ENCODE data around the gene NAA10.

NAA10 gene

GRCh38 chrX:153907456-153907855, 27.4 kb downstream of the NAA10 start:
- Histone ChIP-seq H2BK120ac (ENCODE audit: insufficient read depth, low read length, poor library complexity) (no peak overlapping the region), H2BK12ac (ENCODE audit: low read length) (no peak overlapping the region), H3K79me2 (ENCODE audit: control insufficient read depth, insufficient read depth, low read length, poor library complexity) (no peaks in the 10 kb centered on the region), H3K4ac (ENCODE audit: low read depth, low read length) (no peak overlapping the region), H2AK5ac (ENCODE audit: low read length) (no peak overlapping the region), H3K9ac (ENCODE audit: low read length) (no peak overlapping the region), H3K4me2 (ENCODE audit: low read length) (no peak overlapping the region), H3K79me1 (ENCODE audit: low read length) (no peaks in the 10 kb centered on the region), H3K36me3 (ENCODE audit: control insufficient read depth in 1 of 2, insufficient read depth in 2 of 2, low read length in 2 of 2) (no peaks in the 10 kb centered on the region), H3K23ac (ENCODE audit: low read length) (no peak overlapping the region), H3K27ac (ENCODE audit: low read depth, low read length) (no peak overlapping the region), H3K9me3 (ENCODE audit: insufficient read depth, low read depth, low read length) (no peaks in the 10 kb centered on the region), H2BK5ac (ENCODE audit: low read depth, low read length, poor library complexity) (no peak overlapping the region), H3K4me1 (ENCODE audit: control insufficient read depth in 1 of 2, insufficient read depth in 2 of 2, low read length in 2 of 2) (peaks cover 5 to 10% of the 10 kb centered on the region in 2 experiments), H3K27me3 (ENCODE audit: insufficient read depth, low read length) (no peaks in the 10 kb centered on the region), H3K14ac (ENCODE audit: low read length) (no peak overlapping the region), H3K18ac (ENCODE audit: low read length) (no peak overlapping the region), H4K8ac (ENCODE audit: low read depth, low read length) (no peak overlapping the region), H4K12ac (ENCODE audit: low read depth, low read length) (no peak overlapping the region), H3K4me3 (ENCODE audit: low read depth, low read length) (no peak overlapping the region), H2AFZ (ENCODE audit: insufficient read depth, low read length, poor library complexity) (no peak overlapping the region), H4K91ac (ENCODE audit: low read depth, low read length) (no peak overlapping the region)
- DNase-seq: no peak
- WGBS (ENCODE audit: extremely low coverage, insufficient coverage, insufficient read length): no CpG with 5 or more reads among the region's 12 CpGs

DNA sequence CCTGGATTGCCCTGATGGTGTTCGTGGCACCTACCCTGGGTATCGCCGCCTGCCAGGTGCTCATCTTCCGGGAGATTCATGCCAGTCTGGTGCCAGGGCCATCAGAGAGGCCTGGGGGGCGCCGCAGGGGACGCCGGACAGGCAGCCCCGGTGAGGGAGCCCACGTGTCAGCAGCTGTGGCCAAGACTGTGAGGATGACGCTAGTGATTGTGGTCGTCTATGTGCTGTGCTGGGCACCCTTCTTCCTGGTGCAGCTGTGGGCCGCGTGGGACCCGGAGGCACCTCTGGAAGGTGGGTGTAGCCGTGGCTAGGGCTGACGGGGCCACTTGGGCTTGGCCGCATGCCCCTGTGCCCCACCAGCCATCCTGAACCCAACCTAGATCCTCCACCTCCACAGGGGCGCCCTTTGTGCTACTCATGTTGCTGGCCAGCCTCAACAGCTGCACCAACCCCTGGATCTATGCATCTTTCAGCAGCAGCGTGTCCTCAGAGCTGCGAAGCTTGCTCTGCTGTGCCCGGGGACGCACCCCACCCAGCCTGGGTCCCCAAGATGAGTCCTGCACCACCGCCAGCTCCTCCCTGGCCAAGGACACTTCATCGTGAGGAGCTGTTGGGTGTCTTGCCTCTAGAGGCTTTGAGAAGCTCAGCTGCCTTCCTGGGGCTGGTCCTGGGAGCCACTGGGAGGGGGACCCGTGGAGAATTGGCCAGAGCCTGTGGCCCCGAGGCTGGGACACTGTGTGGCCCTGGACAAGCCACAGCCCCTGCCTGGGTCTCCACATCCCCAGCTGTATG, 28.5 kb downstream of the NAA10 start:
- Histone ChIP-seq H3K23ac (ENCODE audit: low read length) (no peak overlapping the region), H2AFZ (ENCODE audit: insufficient read depth, low read length, poor library complexity) (no peak overlapping the region), H3K4me1 (ENCODE audit: control insufficient read depth in 1 of 2, insufficient read depth in 2 of 2, low read length in 2 of 2) (peaks cover 9 to 12% of the 10 kb centered on the region in 2 experiments), H3K27me3 (ENCODE audit: insufficient read depth, low read length) (no peaks in the 10 kb centered on the region), H3K4me2 (ENCODE audit: low read length) (no peak overlapping the region), H2BK12ac (ENCODE audit: low read length) (no peak overlapping the region), H3K27ac (ENCODE audit: low read depth, low read length) (no peak overlapping the region), H3K4ac (ENCODE audit: low read depth, low read length) (no peak overlapping the region), H2AK5ac (ENCODE audit: low read length) (no peak overlapping the region), H2BK5ac (ENCODE audit: low read depth, low read length, poor library complexity) (no peak overlapping the region), H3K36me3 (ENCODE audit: control insufficient read depth in 1 of 2, insufficient read depth in 2 of 2, low read length in 2 of 2) (no peaks in the 10 kb centered on the region), H4K8ac (ENCODE audit: low read depth, low read length) (no peak overlapping the region), H3K79me2 (ENCODE audit: control insufficient read depth, insufficient read depth, low read length, poor library complexity) (peaks cover under 1% of the 10 kb centered on the region), H4K91ac (ENCODE audit: low read depth, low read length) (no peak overlapping the region), H3K79me1 (ENCODE audit: low read length) (peaks cover 2% of the 10 kb centered on the region), H3K9ac (ENCODE audit: low read length) (no peak overlapping the region), H3K18ac (ENCODE audit: low read length) (no peak overlapping the region), H4K12ac (ENCODE audit: low read depth, low read length) (no peak overlapping the region), H3K14ac (ENCODE audit: low read length) (no peak overlapping the region), H3K9me3 (ENCODE audit: insufficient read depth, low read depth, low read length) (no peaks in the 10 kb centered on the region), H2BK120ac (ENCODE audit: insufficient read depth, low read length, poor library complexity) (no peak overlapping the region), H3K4me3 (ENCODE audit: low read depth, low read length) (no peak overlapping the region)
- no peak for DNase-seq
- no CpG with 5 or more reads among the region's 27 CpGs for WGBS (ENCODE audit: extremely low coverage, insufficient coverage, insufficient read length)

DNA sequence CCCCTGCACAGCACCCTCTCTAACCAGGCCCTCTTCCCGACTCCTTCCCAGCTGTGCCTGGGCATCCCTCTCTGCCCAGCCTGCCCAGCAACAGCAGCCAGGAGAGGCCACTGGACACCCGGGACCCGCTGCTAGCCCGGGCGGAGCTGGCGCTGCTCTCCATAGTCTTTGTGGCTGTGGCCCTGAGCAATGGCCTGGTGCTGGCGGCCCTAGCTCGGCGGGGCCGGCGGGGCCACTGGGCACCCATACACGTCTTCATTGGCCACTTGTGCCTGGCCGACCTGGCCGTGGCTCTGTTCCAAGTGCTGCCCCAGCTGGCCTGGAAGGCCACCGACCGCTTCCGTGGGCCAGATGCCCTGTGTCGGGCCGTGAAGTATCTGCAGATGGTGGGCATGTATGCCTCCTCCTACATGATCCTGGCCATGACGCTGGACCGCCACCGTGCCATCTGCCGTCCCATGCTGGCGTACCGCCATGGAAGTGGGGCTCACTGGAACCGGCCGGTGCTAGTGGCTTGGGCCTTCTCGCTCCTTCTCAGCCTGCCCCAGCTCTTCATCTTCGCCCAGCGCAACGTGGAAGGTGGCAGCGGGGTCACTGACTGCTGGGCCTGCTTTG, 29.2 kb downstream of the NAA10 start:
- Histone ChIP-seq H3K36me3 (ENCODE audit: control insufficient read depth in 1 of 2, insufficient read depth in 2 of 2, low read length in 2 of 2) (no peaks in the 10 kb centered on the region), H3K14ac (ENCODE audit: low read length) (no peak overlapping the region), H2BK120ac (ENCODE audit: insufficient read depth, low read length, poor library complexity) (no peak overlapping the region), H3K79me2 (ENCODE audit: control insufficient read depth, insufficient read depth, low read length, poor library complexity) (peaks cover 2% of the 10 kb centered on the region), H3K27me3 (ENCODE audit: insufficient read depth, low read length) (no peaks in the 10 kb centered on the region), H4K8ac (ENCODE audit: low read depth, low read length) (no peak overlapping the region), H3K9me3 (ENCODE audit: insufficient read depth, low read depth, low read length) (no peaks in the 10 kb centered on the region), H3K4me2 (ENCODE audit: low read length) (no peak overlapping the region), H2BK12ac (ENCODE audit: low read length) (no peak overlapping the region), H3K4ac (ENCODE audit: low read depth, low read length) (no peak overlapping the region), H3K23ac (ENCODE audit: low read length) (no peak overlapping the region), H3K4me3 (ENCODE audit: low read depth, low read length) (no peak overlapping the region), H2AFZ (ENCODE audit: insufficient read depth, low read length, poor library complexity) (no peak overlapping the region), H3K79me1 (ENCODE audit: low read length) (peaks cover 3% of the 10 kb centered on the region), H3K4me1 (ENCODE audit: control insufficient read depth in 1 of 2, insufficient read depth in 2 of 2, low read length in 2 of 2) (peaks cover 12 to 16% of the 10 kb centered on the region in 2 experiments), H4K12ac (ENCODE audit: low read depth, low read length) (no peak overlapping the region), H3K18ac (ENCODE audit: low read length) (no peak overlapping the region), H2AK5ac (ENCODE audit: low read length) (no peak overlapping the region), H2BK5ac (ENCODE audit: low read depth, low read length, poor library complexity) (no peak overlapping the region), H4K91ac (ENCODE audit: low read depth, low read length) (no peak overlapping the region), H3K27ac (ENCODE audit: low read depth, low read length) (no peak overlapping the region), H3K9ac (ENCODE audit: low read length) (no peak overlapping the region)
- DNase-seq: no peak
- WGBS (ENCODE audit: extremely low coverage, insufficient coverage, insufficient read length): no CpG with 5 or more reads among the region's 32 CpGs

GRCh38 chrX:153903991-153904957, 30.6 kb downstream of the NAA10 start, which contains the start of gene AVPR2:
Gene AVPR2 (plus strand): TSS chrX:153904673. CDS start chrX:153905146, 473 bp downstream.
- no peak within 1 kb of the TSS for H3K14ac ChIP-seq (ENCODE audit: low read length)
- no peak within 1 kb of the TSS for H3K9ac ChIP-seq (ENCODE audit: low read length)
- peak within 1 kb of the TSS; percentile 2 for H2AK5ac ChIP-seq (ENCODE audit: low read length)
- H3K18ac ChIP-seq (ENCODE audit: low read length): peak within 1 kb of the TSS; percentile 17
- H4K8ac ChIP-seq (ENCODE audit: low read depth, low read length): no peak within 1 kb of the TSS
- H2BK120ac ChIP-seq (ENCODE audit: insufficient read depth, low read length, poor library complexity): no peak within 1 kb of the TSS
- no peak within 1 kb of the TSS for H2BK12ac ChIP-seq (ENCODE audit: low read length)
- no peak within 1 kb of the TSS for H3K4me2 ChIP-seq (ENCODE audit: low read length)
- H2AFZ ChIP-seq (ENCODE audit: insufficient read depth, low read length, poor library complexity): no peak within 1 kb of the TSS
- peaks cover 2% of the 10 kb centered on the region for H3K79me2 ChIP-seq (ENCODE audit: control insufficient read depth, insufficient read depth, low read length, poor library complexity)
- H3K27ac ChIP-seq (ENCODE audit: low read depth, low read length): no peak within 1 kb of the TSS
- H3K36me3 ChIP-seq (ENCODE audit: control insufficient read depth in 1 of 2, insufficient read depth in 2 of 2, low read length in 2 of 2): no peaks in the 10 kb centered on the region
- H3K79me1 ChIP-seq (ENCODE audit: low read length): peaks cover 3% of the 10 kb centered on the region
- H3K4me1 ChIP-seq (ENCODE audit: control insufficient read depth in 1 of 2, insufficient read depth in 2 of 2, low read length in 2 of 2): peaks cover 12 to 16% of the 10 kb centered on the region in 2 experiments
- H4K91ac ChIP-seq (ENCODE audit: low read depth, low read length): peak within 1 kb of the TSS; percentile 25
- H2BK5ac ChIP-seq (ENCODE audit: low read depth, low read length, poor library complexity): no peak within 1 kb of the TSS
- H3K4ac ChIP-seq (ENCODE audit: low read depth, low read length): no peak within 1 kb of the TSS
- no peak for DNase-seq
- H3K23ac ChIP-seq (ENCODE audit: low read length): no peak within 1 kb of the TSS
- H3K4me3 ChIP-seq (ENCODE audit: low read depth, low read length): no peak within 1 kb of the TSS
- H3K27me3 ChIP-seq (ENCODE audit: insufficient read depth, low read length): no peaks in the 10 kb centered on the region
- no peaks in the 10 kb centered on the region for H3K9me3 ChIP-seq (ENCODE audit: insufficient read depth, low read depth, low read length)
- no peak within 1 kb of the TSS for H4K12ac ChIP-seq (ENCODE audit: low read depth, low read length)
- no CpG with 5 or more reads among the region's 26 CpGs for WGBS (ENCODE audit: extremely low coverage, insufficient coverage, insufficient read length)
